Hippocampal formation (tissue), 2 donors: Measurements from ENCODE around the gene ARSB.
A peak's percentile ranks its signal among the peaks of the same experiment; 100 is the strongest.

ENCODE experiments used
- DNase-seq, 2 donors: peaks; one replicate each; lab custom pipeline; 2025; lab: John Stamatoyannopoulos, UW

Gene ARSB

GRCh38 chr5:78838753-78839152 lies 146.4 kb downstream of the ARSB start:
- no peak for DNase-seq

DNA sequence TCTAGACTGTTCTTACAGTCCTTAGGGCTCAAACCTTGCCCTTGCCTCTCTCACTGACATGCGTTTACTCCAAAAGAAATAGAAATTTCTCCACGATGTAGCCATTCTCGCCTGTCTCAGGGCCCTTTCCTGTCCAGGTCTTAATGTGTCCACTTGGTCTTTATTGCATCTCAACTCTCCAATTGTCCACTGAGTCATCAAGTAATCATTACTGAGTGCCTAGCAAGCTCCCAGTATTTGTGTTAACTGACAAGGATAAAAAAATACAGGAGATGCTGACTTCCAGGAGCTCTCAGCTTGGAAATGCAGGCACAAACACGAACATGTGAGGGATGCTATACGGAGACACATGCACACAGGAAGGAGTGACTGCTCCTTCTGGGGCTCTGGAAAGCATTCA lies 147.3 kb downstream of the ARSB start:
- DNase-seq, result no peak

DNA sequence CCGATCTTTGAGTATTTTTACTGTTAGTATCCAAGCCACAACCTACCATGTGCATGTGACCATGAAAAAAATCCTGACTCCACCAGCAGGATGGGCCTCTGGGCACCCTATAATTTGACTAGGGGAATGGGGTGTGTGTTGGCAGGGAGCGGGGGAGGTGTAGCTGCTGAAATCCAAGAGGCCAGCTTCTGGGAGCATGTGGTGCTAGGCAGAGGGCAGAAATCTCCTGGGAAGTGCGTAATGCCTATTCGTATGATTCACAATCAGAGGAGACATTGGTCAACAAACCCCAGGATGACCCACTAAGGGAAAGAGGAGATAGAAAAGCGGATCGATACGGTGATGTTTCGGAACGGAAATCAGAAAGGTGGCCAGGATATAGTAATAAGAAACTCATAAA lies 149.9 kb downstream of the ARSB start:
- DNase-seq, result no peak

DNA sequence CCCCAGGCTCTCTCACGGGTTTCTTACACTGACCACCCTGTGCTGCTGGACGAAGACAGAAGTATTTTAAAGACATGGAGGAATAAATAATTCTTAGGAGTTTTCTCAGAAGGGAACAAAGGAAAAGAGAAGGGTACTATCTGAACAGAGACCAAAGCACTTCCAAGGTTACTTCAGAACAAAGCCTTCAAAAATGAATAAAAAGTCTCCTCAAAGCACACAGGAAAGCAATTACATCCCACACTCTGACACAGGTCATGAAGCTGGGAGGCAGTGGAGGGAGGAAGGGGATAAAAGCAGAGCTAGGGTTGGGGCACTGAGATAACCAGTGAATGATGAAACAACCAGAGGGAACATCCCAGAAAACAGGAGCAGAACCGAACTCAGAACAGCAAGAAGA lies 151.8 kb downstream of the ARSB start:
- DNase-seq, result no peak

- DNase-seq, result no peak
Observed at GRCh38 chr5:78830528-78831046, 154.5 kb downstream of the ARSB start.

GRCh38 chr5:78829811-78830527 lies 155.1 kb downstream of the ARSB start:
- no peak for DNase-seq

DNA sequence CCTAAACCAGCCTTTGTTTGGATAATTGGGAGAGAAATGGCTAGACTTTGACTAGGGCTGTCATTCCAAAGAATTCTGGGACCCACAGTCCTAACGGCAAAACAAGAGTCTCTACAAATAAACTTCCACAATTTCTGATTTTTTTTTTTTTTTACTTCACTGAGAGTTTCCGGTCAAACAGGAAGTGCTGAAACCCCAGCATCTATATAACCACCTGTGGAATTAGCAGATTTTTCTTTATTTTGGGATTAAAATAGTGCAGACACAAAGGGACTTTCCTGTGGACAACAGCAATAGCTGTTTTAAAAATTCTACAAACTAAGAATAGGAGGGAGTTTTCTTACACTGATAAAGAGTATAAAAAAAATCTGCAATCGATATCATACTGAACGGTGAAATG lies 157.4 kb downstream of the ARSB start:
- DNase-seq, result no peak

GRCh38 chr5:78824831-78825281 lies 160.3 kb downstream of the ARSB start:
- DNase-seq, result no peak

DNA sequence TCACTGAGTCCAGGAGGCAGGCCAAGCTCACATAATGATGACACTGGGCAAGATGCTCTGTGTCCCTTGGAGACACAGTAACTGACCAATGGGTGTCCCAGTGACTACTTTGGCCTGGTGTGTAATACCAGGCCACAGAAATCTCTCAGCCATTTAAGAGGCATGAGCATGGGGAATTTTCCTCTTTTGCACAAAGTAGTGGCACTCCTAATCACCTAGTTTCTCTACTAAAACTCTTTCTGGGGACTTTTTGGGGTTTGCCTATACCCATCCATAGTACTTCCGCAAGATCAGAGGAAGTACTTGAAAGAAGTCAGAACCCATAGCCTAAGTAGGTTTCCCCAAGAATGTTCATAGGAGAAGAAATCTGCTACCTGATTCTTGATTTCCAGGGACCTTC lies 161.9 kb downstream of the ARSB start:
- no peak for DNase-seq

GRCh38 chr5:78821536-78822021 lies 163.5 kb downstream of the ARSB start:
- DNase-seq, result no peak

DNA sequence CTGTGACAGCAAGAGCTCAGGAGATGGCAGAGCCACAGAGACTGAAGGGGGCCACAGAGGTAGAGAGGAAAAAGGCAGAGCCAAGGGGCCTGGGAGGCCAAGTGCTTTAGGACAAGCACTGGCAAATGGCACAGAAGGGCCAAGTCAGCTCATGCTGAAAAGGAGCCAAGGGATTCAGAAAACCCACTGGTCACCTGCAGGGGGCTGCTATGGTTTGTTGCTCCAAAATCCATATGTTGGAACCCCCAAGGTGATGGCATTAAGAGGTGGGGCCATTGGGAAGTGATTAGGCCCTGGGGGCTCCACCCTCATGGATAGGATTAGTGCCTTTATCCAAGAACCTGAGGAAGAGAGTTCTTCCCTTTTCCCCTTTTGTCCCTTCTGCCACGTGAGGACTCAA lies 165.4 kb downstream of the ARSB start:
- DNase-seq, result no peak

- peak in 1 of 2 donors; percentile 16 for DNase-seq
Observed at GRCh38 chr5:78819166-78819565, 165.9 kb downstream of the ARSB start.

GRCh38 chr5:78816143-78816765 lies 168.9 kb downstream of the ARSB start:
- DNase-seq, result no peak

- DNase-seq, result no peak
Observed at GRCh38 chr5:78813906-78814530, 171.1 kb downstream of the ARSB start.

DNA sequence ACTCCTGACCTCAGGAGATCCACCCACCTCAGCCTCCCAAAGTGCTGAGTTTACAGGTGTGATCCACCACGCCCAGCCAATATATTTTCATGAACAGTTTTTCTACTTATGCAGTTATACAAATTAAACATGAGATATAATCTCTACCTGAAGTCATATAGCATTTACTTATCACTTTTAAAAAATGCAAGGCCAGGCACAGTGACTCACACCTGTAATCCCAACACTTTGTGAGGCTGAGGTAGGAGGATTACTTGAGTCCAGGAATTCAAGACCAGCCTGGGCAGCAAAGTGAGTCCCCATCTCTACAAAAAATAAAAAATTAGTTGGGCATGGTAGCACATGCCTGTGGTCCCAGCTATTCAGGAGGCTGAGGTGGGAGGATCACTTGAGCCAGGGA lies 171.8 kb downstream of the ARSB start:
- DNase-seq, result no peak

GRCh38 chr5:78811866-78812265 lies 173.2 kb downstream of the ARSB start:
- no peak for DNase-seq

DNA sequence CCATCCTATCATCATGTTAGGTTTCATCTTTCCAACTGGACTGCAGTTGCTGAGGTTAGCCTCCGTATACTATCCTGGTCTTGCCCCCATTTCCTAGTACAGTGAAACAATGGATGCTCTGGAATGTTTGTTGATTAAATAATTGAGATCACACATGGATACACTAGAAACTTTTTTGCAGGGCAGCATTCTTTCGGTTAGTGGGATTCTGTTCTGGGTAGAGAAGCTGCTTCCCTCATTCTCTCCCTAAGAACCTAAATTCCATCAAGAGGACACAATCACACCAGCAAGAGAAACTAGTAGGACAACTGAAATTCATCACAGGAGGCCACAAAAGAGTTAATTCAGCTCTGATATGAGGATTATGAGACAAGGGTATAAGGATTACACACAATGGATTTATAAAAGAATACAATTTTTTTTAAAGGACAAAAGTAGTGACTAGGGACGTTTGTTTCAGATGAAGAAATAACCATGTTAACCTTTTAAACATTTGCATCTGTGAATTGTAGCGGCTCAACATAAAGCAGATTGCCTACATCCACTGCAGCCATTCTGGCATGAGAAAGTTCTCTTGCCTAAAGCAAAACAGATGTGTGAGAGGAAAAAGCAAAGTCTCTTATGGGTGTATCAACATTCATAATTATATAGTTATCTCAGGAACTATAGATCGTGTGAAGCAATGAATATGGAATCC lies 173.8 kb downstream of the ARSB start:
- DNase-seq, result no peak

DNA sequence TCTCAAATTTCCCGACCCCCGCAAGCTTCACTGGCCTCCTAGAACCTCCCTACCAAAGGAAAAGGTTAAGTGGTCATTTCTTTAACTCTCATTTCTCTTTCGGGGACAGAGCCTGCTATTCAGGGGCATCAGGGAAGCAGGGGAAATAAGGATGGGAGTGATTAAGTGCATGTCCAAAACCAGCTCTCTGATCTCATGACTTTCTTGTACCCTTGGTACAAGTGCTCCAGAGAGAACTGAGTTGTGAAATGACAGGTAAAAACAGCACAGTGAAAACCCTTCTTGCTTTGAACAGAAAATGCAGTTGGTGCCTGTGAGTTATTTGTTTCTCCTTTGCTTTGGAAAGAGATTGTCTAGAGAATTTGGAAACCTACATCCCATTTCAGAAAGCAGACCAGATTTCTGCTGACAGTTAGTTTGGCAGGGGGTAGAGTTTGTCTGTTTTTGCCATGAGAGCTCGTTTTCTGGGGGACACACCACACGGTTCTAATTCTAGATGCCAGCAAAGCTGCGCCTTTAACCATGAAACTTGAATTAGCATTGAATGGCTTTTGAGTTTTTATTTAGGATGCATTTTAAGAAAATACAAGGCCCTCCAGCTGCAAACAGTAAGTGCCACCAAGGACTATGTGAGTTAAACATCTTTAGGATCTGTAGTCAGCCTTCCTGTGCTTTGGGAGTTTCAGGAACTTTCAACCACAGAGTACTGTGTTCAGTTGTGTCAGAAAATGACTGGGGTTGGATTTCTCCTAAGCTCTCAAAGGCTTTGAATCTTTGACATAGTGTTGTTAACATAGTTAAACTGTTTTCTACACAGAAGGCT lies 174.8 kb downstream of the ARSB start:
- no peak for DNase-seq

DNA sequence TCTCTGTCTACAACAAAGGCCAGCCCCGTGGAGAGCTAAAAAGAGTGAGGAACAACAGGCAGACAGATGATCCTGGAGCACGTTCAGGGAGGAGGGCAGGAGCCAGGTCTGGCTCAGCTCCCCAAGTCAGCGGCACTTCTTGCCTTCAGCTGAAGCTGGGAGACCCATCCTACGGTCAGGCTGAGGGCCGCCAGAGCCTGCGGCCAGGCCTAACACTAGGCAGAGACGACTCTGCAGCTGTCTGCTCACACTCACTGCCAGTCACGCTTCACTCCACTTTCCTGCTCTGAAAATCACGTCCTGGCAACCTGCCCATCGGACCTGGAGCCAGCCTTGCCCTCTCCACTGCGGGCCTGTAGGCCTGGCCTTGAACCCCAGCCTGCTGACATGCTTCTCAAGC lies 175.7 kb downstream of the ARSB start:
- DNase-seq, result no peak

DNA sequence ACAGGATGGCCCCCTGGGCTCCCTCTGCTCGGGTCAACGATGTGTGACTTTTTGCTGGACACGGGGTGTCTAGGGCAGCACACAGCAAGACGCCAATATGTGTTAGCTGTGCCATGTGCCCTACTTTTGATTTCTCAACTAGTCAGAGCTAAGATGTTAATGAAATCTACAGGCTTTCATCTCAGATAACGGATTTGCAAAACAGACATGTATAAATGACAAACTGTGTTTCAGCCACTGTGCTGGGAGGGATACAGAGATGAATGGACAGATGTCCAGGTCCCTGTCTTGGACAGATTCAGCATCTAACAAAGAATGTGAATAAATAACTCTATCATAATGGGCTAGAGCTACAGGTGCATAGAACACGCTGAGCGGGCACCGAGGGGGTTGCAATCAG lies 176.3 kb downstream of the ARSB start:
- no peak for DNase-seq

GRCh38 chr5:78808380-78808779 lies 176.7 kb downstream of the ARSB start:
- no peak for DNase-seq
